Gastroesophageal sphincter (tissue), 4 donors: ENCODE data around the gene SPATA32. TPM values are rescaled to one million over a fixed set of nuclear protein-coding genes. Genes with fewer than 3 reads are reported as not detected.

Experiments used
- ATAC-seq: fragments of 150-250 bp; one replicate; pipeline ENCODE4 v1.9.1; 2016; ENCODE audit warnings: mild to moderate bottlenecking, moderate library complexity
- H3K27ac ChIP-seq, 4 donors: fragments of 200-600 bp; sonication (generic) in 3 of 4; 1 replicate in 3 of 4; 2 replicates in 1 of 4; pipeline ENCODE4 v1.5.1; 2016 to 2019
- H3K27me3 ChIP-seq: fragments of 200-600 bp; sonication (generic); one replicate; pipeline ENCODE4 v1.5.1; 2019
- H3K36me3 ChIP-seq, 2 donors: fragments of 200-600 bp; sonication (generic); one replicate each; pipeline ENCODE4 v1.5.1; 2019; ENCODE audit warnings: control low read depth in 1 of 2
- H3K4me1 ChIP-seq, 3 donors: fragments of 200-600 bp; sonication (generic); 1 replicate in 2 of 3; 2 replicates in 1 of 3; pipeline ENCODE4 v1.5.1; 2016 to 2019; ENCODE audit warnings: control low read depth in 2 of 3
- H3K4me3 ChIP-seq, 2 donors: fragments of 200-600 bp; sonication (generic); one replicate each; pipeline ENCODE4 v1.5.1; 2019; ENCODE audit warnings: mild to moderate bottlenecking in 1 of 2, moderate library complexity in 1 of 2
- H3K9me3 ChIP-seq, 3 donors: fragments of 200-600 bp; sonication (generic); one replicate each; pipeline ENCODE4 v1.5.1; 2017 to 2019; ENCODE audit warnings: control low read depth in 2 of 3
- EP300 ChIP-seq: sonication (generic); formaldehyde crosslinking; IDR thresholded peaks from one replicate; pipeline ENCODE4 v1.6.1; 2017; ENCODE audit warnings: antibody characterized with exemption, mild to moderate bottlenecking
- POLR2A ChIP-seq, 2 donors: fragments of 450-650 bp; IDR thresholded peaks; one replicate each; pipeline ENCODE4 v1.6.1; 2017; ENCODE audit warnings: antibody characterized with exemption in 2 of 2, mild to moderate bottlenecking in 2 of 2, moderate library complexity in 1 of 2
- POLR2AphosphoS5 ChIP-seq: sonication (generic); formaldehyde crosslinking; IDR thresholded peaks from one replicate; pipeline ENCODE4 v1.6.1; 2017; ENCODE audit warnings: antibody characterized with exemption
- whole genome bisulfite sequencing, 2 donors: methylation state at CpG; one replicate each; pipeline ENCODE4 v1.1.5; 2018; ENCODE audit warnings: low coverage in 1 of 2; 5-methylcytosine and 5-hydroxymethylcytosine counted together
- total RNA-seq, 4 donors: library from RNA; depleted of rRNA; stranded (reverse); fragments of >200 nt; gene quantifications; one replicate each; pipeline ENCODE4 v1.1.0, GENCODE V29; 2016
- TF ChIP-seq, protein P1 (sequence below), 4 experiments: fragments of 200-600 bp in 2 of 4; fragments of 450-650 bp in 2 of 4; sonication (generic) in 1 of 4; IDR thresholded peaks; one replicate each; pipeline ENCODE4 v1.5.1; 2017 to 2019; ENCODE audit warnings: antibody characterized with exemption in 4 of 4, mild to moderate bottlenecking in 2 of 4, moderate library complexity in 2 of 4

Gene SPATA32
- total RNA-seq, 4 donors from 2014 or later: not detected

DNA sequence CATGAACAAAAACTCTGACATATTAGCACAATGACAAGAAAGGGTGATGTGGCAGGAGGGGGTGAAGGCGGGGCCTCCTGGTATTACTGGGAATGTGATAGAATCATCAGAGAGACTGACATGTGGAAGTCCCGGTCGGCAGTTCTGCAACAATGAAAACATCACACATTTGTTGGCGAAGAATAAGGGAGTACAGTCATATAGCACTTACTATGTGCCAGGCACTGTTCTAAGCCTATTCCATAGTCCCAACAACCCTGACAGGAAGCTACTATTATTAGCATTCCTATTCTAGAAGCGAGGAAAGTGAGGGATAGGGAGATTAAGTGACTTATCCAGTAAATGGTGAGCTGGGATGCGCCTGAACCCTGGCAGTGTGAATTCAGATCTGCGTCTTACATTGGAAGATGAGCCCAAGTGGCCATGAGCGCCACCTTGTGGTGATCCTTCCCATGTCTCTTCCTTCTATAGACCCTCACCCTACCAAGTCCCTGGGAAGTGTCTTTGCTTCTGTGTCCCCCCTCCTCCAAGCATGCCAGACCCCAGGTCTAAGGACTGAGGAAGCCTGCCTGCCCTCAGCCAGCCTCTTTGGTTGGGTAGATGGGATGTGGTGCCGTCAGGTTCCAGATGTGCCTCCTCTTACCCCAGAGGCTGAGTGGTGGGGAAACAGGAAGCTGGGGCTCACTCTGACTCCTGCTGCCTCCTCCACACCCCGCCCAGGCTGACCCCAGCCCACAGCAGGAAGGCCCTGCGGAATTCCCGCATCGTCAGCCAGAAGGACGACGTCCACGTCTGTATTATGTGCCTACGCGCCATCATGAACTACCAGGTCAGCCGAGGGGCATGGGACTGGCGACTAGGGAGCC is 26.2 kb downstream of the SPATA32 start:
- Histone ChIP-seq H3K27ac (no peak overlapping the region), H3K27me3 (peaks cover 43% of the 10 kb centered on the region), H3K4me3 (no peak overlapping the region), H3K4me1 (peaks cover 0 to 20% (median 12%) of the 10 kb centered on the region in 3 donors), H3K9me3 (no peaks in the 10 kb centered on the region), H3K36me3 (peaks cover 0 to 4% of the 10 kb centered on the region in 2 donors)
- 28 to 34% methylated on average over 7 to 12 of the region's 20 CpGs for WGBS, 2 donors
- TF ChIP-seq EP300: no peak
- TF ChIP-seq, protein P1, sequence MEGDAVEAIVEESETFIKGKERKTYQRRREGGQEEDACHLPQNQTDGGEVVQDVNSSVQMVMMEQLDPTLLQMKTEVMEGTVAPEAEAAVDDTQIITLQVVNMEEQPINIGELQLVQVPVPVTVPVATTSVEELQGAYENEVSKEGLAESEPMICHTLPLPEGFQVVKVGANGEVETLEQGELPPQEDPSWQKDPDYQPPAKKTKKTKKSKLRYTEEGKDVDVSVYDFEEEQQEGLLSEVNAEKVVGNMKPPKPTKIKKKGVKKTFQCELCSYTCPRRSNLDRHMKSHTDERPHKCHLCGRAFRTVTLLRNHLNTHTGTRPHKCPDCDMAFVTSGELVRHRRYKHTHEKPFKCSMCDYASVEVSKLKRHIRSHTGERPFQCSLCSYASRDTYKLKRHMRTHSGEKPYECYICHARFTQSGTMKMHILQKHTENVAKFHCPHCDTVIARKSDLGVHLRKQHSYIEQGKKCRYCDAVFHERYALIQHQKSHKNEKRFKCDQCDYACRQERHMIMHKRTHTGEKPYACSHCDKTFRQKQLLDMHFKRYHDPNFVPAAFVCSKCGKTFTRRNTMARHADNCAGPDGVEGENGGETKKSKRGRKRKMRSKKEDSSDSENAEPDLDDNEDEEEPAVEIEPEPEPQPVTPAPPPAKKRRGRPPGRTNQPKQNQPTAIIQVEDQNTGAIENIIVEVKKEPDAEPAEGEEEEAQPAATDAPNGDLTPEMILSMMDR (IDR thresholded peaks at IDR 0.05): peak in 3 of 4 experiments; percentile 66 to 77 (median 69)
- no peak for TF ChIP-seq POLR2AphosphoS5
- peak; percentile 52 for ATAC-seq

DNA sequence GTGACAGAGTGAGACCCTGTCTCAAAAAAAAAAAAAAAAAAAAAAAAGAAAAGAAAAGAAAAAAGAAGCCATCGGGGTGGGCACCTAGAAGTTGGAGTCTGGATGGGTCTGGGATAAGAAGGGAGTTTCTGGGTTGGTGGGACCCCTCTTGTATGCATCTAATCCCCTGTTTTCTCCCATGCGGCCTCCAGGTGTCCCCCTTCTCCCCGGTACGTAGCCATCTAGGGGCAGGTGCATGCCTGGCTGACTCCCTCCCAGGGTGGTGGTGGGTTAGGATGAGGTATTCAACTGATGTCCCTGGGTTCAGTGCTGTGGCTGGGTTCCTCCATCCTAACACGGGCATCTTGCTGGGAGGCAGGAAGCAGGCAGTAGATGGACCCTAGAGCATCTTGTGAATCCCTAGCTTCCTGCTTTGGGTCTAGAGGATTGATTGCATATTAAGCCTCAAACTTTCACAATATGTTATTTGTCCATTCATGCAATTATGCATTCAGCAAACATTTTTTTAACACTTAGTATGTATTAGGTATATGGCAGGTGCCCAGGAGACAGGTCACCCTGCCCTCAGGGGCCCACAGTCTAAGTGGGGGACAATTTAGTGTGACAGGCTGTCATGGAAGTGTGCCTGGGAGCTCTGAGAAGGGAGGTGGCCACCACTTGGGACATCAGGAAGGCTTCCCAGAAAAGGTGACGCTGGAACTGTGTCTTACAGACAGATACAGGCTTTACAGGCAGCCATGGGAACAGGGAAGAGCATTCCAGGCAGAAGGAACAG is 27.1 kb downstream of the SPATA32 start:
- no peaks in the 10 kb centered on the region for H3K9me3 ChIP-seq
- H3K27me3 ChIP-seq: peaks cover 35% of the 10 kb centered on the region
- H3K4me3 ChIP-seq: no peak overlapping the region
- no peaks in the 10 kb centered on the region for H3K36me3 ChIP-seq
- no peak overlapping the region for H3K27ac ChIP-seq
- no peak for ATAC-seq
- TF ChIP-seq, protein P1 (IDR thresholded peaks at IDR 0.05): peak in 1 of 4 experiments; percentile 11
- TF ChIP-seq EP300: no peak
- 29 to 38% methylated on average over 3 to 6 of the region's 6 CpGs for WGBS, 2 donors
- peaks cover 0 to 21% (median 20%) of the 10 kb centered on the region in 3 donors for H3K4me1 ChIP-seq

DNA sequence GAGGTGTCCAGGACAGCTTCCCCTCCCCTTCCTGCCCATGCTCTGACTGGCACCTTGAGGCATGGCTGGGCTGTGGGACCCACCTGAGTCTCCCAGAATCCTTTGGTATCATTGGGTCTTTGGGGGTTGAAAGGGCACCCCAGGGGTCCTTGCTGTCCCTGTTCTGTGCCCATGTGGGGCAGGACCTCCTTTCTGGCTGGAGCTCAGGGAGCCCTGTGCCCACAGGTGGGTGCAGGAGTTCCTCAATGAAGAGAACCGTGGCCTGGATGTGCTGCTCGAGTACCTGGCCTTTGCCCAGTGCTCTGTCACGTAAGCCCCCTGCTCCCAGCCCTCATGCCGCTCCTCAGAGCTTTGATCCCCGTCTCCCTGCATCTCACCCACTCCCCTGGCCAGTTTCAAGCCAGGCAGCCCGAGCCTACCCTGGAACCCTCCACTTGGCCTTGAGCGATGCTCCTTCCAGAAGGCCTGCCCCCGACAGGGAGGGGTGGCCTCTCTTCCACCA is 28.4 kb downstream of the SPATA32 start:
- Histone ChIP-seq H3K4me1 (peaks cover 0 to 34% (median 28%) of the 10 kb centered on the region in 3 donors), H3K27me3 (peaks cover 22% of the 10 kb centered on the region), H3K9me3 (no peaks in the 10 kb centered on the region), H3K36me3 (no peaks in the 10 kb centered on the region), H3K4me3 (no peak overlapping the region), H3K27ac (no peak overlapping the region)
- no peak for ATAC-seq
- TF ChIP-seq POLR2AphosphoS5 (no peak), POLR2A (IDR thresholded peaks at IDR 0.05) (no peak), EP300 (no peak)
- TF ChIP-seq, protein P1 (IDR thresholded peaks at IDR 0.05): no peak
- 43 to 60% methylated on average over 1 to 3 of the region's 8 CpGs for WGBS, 2 donors

DNA sequence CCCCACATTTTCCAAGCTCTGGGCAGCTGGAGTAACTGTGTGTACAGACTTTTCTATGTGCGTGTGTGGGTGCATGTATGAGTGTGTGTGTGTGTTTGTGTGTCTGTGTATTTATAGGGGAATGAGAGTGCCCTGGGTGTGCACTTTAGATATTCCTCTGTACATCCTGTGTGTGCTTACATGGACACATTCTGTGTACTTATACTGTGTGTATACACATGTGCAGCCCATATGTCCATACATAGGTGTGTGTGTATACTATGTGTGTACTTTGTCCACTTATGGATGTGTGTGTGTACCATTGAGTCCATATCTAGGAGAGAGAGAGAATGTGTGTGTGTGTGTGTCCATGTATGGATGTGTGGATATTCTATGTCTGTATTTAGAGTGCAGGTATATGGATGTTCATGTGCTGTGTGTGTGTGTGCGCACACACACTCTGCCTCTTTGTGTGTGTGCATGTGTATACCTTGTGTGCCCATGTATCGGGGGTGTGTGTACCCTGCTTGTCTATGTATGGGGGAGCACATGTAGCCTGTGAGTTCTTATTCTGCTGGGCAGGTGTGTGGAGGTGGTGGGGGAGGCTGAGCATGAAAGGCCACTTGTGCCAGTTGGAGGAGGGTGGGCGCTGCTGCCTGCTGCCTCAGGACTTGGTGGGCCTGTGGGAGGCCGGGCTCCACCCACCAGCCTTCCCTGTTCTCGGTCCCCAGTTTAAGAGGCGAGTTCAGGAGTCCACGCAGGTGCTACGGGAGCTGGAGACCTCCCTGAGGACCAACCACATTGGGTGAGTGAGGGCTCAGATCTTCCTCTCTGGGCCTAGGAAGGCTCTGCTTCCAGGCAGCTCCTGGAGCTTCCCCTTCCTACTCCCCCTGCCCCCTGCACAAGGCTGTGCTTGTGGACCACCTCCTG is 29.1 kb downstream of the SPATA32 start:
- Histone ChIP-seq H3K36me3 (no peaks in the 10 kb centered on the region), H3K4me3 (no peak overlapping the region), H3K4me1 (peaks cover 0 to 41% (median 35%) of the 10 kb centered on the region in 3 donors), H3K27me3 (peaks cover 16% of the 10 kb centered on the region), H3K27ac (no peak overlapping the region), H3K9me3 (no peaks in the 10 kb centered on the region)
- WGBS, 2 donors: 60 to 94% methylated on average over 2 to 3 of the region's 9 CpGs
- TF ChIP-seq, protein P1 (IDR thresholded peaks at IDR 0.05): no peak
- TF ChIP-seq POLR2A (IDR thresholded peaks at IDR 0.05) (no peak), POLR2AphosphoS5 (no peak), EP300 (no peak)
- no peak for ATAC-seq
